GM18867 (cell line): ENCODE data around the gene EDIL3.

Experiments used
- ATAC-seq: cut with Tn5 transposase; IDR thresholded peaks from one replicate; pipeline ENCODE4 v1.9.1; 2021; ENCODE audit warnings: mild to moderate bottlenecking, moderate library complexity; ENCODE audit not compliant: unreplicated experiment

Gene EDIL3

DNA sequence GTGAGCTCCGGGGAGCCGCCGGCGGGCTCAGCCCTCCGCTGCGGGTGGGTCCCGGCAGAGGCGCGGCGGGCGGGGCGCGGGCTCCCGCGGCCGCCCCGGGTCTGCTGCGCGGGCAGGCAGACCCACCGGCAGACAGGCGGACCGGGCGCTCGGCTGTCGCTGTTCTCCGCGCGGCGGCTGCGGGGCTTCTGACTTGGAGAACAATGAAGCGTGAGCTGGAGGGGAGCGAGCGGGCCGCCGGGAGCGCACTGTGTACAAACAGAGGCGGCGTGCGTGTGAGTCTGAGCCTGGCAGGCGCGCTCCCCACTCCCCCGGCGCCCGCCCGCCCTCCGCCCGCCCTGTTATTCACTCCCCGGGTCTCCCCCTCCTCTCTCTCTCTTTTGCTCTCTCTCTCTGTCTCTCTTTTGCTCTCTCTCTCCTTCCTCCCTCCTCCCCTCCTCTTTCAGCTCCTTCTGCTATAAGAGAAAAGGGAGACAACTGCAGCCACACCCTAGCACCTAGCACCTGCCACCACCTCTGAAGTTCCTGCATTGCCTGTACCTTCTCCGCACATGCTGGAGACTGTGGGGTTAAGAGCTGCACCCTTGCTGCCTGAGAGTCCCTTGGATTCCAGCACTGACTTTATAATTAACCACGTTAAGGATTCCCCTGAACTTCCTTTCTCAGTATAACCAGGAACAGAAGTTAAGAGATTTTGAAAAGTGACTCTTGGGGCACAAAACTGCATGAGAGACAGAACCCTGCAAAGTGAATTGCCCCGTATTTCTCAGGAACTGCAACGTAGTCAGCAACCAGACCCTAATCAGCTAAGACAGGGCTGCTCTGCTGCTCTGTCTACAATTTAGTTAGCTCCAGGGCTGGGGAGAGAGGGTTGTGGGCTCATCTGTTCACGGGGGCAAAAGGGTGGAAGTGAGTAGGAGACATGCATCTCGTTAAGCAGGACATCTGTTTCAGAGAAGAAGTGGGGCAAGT, at the start of gene EDIL3:
EDIL3 (minus strand) TSS at position 277 of the 972 bp plus-strand sequence. CDS start 506 bp downstream, outside the sequence.
- peak; percentile 16 for ATAC-seq

GRCh38 chr5:84433461-84433860, 48.8 kb upstream of the EDIL3 start:
- no peak for ATAC-seq

GRCh38 chr5:84430863-84431663, 46.4 kb upstream of the EDIL3 start:
- no peak for ATAC-seq

DNA sequence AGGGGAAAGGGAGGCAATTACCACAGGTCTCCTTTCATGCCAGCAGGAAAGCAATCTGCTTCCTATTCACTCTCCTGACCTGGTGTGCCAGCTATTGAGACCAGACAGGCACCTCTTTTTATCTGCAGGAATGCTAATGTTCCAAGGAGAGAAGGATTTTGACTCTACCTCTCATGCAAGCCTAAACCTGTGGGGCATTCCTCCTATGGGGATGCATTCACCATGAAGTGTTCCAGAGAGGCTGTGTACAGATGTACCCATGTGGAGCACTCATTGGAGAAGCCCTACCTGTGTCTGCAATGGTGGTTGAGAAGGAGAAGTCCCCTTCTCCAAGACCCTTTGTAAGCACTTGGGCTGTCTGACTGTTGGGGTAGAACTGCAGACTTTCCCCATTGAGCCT, 45.4 kb upstream of the EDIL3 start:
- no peak for ATAC-seq

DNA sequence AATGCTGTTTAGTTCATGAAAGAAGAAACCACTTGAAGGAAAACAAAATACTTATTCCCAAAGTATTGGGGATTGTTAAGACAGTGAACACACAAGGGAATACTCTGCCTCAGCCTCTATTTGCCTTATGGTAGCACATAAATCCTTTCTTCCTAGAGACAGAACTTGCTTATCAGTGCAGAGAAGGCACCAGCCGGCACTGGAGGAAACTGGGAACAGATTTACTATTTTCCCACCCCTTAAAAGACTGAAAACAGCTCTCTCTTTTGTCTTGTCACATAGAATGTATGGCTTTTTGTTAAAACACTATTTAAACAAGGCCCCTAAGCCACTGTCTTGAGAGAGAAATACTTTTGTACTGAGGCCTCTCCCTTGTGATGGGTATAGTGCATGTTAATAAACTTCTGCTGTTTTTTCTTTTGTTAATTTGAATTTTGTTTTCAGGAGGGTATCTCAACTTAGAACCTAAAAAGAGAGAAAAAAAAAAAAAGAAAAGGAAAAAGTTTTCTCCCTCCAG, 40.7 kb upstream of the EDIL3 start:
- ATAC-seq: no peak

DNA sequence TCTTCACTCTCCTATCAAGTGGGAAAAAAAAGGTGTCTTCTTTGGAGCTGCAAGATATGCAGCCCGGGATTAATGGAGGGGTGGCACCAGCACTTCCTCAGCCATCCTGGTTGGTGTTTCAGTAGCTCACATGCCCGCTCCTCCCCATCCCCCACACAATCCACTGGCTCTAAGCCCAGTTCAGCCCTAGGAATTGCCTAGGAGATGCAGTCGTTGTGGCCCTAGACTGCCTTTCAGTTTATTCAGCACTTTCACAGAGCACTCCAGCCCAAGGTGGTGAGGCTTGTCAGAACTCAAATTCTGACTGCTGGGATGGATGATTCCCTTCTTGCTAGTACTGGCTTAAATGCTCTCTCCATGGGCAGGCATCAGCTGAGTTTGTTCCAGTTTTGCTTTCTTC, 35.1 kb upstream of the EDIL3 start:
- ATAC-seq: no peak

GRCh38 chr5:84411832-84412605, 27.3 kb upstream of the EDIL3 start:
- no peak for ATAC-seq

- no peak for ATAC-seq
These were observed 21.4 kb upstream of the EDIL3 start for GRCh38 chr5:84406111-84406510.

DNA sequence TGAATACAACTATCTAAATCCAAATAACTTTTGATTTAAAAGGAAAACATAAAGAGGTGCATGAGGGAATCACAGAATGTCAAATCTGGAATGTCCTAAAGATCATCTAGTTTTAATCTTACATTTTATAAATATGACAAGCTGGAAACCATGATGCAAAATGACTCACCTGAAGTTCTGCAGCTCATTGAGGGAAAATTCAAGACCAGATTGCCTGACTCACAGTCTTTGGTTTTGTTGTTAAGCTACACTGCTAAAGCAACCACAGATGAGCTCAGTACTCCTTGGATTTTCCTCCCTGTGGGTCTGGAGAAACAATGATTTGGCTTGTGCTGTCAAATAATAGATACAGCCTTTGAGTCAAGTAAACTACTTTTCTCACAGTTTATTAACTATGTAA, 19.1 kb upstream of the EDIL3 start:
- ATAC-seq: no peak

GRCh38 chr5:84397385-84397784, 12.7 kb upstream of the EDIL3 start:
- no peak for ATAC-seq

DNA sequence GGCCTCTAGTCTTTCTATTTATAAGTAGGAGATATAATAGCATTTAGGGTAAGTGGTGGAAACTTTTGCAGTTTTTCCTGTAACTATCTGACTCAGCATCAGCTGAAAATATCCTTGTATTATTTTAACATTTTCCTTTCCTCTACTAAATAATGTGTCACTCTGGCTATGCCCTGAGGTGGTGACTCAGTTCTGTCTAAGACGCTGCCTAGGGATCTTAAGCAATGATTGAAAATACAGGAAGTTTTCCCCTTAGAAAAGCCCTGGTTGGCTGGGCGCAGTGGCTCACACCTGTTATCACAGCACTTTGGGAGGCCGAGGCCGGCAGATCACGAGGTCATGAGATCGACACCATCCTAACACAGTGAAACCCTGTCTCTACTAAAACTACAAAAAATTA, 9.3 kb upstream of the EDIL3 start:
- ATAC-seq: no peak

DNA sequence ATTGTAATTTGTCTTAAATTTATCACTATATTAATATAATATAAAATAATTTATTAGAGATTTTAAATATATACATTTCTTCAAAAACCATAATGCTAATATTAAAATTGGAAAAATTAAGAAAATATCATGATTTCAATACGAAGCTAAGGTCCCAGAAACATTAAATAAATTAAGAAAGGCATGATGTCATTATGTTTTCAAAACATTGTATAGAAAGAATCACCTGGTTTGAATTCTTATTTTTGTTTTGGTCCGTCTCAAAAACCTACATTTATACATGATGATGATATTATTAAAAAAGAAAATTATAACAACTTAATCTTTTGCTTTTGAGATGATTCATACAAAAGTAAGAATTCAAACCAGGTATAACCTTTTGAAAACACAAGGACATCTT, 8.2 kb upstream of the EDIL3 start:
- no peak for ATAC-seq

DNA sequence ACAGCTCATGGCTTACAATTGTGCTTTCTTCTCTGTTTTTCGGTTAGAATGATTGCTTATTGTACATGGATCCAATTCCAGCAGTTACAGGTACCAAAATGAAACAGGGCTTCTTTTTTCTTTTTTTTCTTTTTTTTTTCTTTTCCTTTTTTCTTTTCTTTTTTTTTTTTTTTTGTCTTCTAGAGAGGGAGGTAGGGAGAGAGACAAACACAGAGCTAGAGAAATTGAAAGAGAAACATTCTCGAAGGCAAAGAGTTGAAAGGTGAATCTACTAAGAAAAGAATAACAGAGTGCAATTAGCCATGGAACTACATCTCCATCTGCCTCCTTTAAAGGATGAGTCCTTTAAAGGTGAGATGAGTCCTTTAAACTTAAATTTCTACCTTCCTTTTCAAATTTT, 1.0 kb upstream of the EDIL3 start:
- peak; percentile 39 for ATAC-seq

DNA sequence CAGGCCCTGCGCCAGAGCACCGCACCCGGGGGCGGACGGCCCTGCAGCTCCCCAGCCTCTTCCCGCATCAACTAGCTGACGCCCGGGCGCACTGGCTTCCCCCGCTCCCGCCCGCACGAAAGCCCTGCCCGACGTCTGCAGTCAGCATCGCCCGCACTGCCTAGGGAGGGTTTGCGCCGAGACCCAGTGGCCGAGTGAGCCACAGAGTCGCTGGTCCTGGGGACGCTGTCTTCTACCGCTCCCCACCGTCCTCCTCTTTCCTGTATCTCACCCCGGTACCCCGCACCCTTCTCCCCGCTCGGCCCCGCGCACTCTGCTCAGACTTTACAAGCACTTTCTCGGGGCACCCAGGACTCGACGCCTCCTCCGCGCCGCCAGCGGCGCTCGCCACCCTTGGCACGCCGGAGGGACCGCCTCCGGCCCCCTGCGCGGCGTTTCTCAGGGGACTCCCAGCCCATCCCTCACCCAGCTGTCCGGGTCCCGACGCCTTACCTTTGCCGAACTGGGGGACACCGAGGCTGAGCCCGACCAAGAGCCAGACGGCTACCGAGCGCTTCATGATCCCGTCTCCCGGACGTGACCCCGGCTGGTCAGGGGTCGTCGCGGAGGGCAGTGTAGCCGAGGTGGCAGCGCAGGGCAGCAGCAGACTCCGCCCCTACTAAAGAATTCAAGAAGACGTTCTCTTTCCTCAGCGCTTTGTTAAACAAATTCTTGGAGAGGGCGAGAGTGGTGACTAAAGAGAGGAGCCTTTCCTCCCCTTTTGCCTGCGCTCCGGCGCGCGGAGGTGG, 670 bp downstream of the EDIL3 start:
- no peak for ATAC-seq

GRCh38 chr5:84383296-84383815, 1.3 kb downstream of the EDIL3 start:
- no peak for ATAC-seq

DNA sequence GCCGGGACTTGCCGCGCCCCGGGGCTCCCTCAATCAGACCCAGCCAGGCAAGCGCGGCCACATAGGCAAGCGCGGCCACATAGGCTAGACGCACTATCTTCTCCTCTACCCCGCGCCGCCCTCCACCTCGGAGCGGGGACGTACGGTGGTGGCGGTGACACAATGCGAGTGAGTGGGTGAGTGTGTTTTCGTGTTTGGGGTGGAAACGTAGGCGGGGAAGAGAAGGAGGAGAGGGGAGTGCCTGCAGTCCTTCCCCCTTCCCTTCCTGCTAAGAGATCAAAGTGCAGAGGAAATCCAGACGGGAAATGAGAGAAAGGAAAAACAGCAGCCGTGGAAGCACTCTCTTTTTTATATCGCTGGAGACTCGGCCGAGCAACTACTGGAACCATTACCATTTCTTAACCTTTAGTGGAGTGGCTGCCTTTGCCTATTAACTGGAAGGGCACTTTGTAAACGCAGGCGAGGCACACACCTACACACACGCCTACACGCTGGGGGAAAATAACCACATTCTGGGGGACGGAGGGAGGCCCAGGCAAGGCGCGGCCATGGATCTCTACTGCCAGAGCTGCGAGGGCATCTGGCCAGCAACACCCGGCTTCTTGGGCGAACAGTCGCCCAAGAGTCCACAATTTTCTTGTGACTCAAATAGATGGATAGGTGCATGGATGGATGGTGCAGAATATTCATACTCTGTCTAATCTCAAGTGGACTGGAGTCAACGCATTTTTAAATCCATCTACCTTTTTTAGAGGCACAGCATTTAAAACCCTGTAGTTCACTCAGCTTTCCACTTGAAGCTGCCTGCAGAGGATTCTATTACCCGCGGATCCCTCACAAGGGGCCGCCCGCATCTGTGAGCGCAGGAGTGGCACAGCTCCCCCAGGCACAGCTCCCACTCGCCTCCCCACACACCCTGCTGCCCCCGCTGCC, 2.1 kb downstream of the EDIL3 start:
- no peak for ATAC-seq

DNA sequence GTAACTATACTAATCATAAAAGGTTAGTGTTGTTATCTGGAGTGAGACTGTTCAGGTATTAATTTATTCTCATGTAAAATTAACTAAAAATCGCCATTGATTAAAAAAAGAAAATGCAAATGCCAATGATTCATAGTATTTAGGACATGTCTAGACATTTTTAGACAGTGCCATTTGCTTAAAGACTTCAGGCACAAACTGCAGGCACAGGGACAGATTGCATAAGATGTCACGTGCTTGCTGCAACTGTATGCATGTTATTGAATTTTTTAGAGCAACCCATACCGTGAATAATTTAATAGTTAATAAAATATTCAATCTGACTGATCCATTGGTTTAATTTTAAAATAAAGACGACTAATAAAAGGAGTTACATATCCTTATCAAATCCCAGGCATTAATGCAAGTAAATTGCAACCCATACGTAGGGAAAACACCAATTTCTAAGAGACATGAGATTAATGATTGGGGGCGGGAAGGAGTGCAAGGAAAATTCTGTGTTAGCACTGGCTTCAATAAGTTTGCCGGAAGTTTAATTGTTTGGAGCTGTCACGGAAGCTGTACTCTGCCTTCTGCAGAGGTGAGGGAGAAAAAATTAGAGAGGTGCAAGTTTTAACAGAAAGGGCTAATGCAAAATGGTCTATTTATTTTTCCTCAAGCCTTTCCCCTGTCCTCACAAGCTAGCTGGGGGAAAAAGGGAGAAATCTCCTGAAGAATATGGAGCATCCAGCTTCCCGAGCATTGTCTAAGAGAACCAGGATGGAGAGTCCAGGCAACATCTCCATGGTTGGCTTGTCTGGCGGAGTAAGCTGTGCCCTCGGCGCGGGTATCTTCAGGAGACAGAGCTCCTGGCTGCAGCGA, 2.9 kb downstream of the EDIL3 start:
- no peak for ATAC-seq

GRCh38 chr5:84379749-84380148, 4.9 kb downstream of the EDIL3 start:
- ATAC-seq: no peak
